Loucy (cell line): ENCODE data around the gene AGFG1.

Experiments used
- H2AFZ ChIP-seq: fragments of 200-600 bp; sonication (generic); 2 replicates; pipeline ENCODE4 v1.6.0; 2016; ENCODE audit warnings: antibody characterized with exemption, mild to moderate bottlenecking, low read length, moderate library complexity
- H3F3A ChIP-seq: fragments of 200-600 bp; 2 replicates; pipeline ENCODE4 v1.6.0; 2016; ENCODE audit warnings: antibody characterized with exemption, low read depth, mild to moderate bottlenecking
- H3K27me3 ChIP-seq: fragments of 200-600 bp; sonication (generic); 2 replicates; pipeline ENCODE4 v1.6.1; 2014; ENCODE audit warnings: low read length, mild to moderate bottlenecking; ENCODE audit not compliant: insufficient read depth, poor library complexity, severe bottlenecking
- H3K36me3 ChIP-seq: fragments of 200-600 bp; sonication (generic); 2 replicates; pipeline ENCODE4 v1.6.1; 2016; ENCODE audit warnings: low read length; ENCODE audit not compliant: insufficient read depth
- H3K4me1 ChIP-seq: fragments of 200-600 bp; sonication (generic); 2 replicates; pipeline ENCODE4 v1.5.1; 2014; ENCODE audit warnings: low read length, mild to moderate bottlenecking; ENCODE audit not compliant: insufficient read depth, poor library complexity, severe bottlenecking
- H3K4me2 ChIP-seq: fragments of 200-600 bp; sonication (generic); 2 replicates; pipeline ENCODE4 v1.6.0; 2014; ENCODE audit warnings: antibody characterized with exemption, low read length, low read depth, mild to moderate bottlenecking; ENCODE audit not compliant: poor library complexity, severe bottlenecking
- H3K4me3 ChIP-seq: fragments of 200-600 bp; sonication (generic); 2 replicates; pipeline ENCODE4 v1.5.1; 2014; ENCODE audit warnings: low read length, mild to moderate bottlenecking, mixed read lengths; ENCODE audit not compliant: poor library complexity, severe bottlenecking
- H3K79me2 ChIP-seq: fragments of 200-600 bp; sonication (generic); 2 replicates; pipeline ENCODE4 v1.6.1; 2014; ENCODE audit warnings: low read length; ENCODE audit not compliant: insufficient read depth
- H3K9ac ChIP-seq: fragments of 200-600 bp; sonication (generic); 2 replicates; pipeline ENCODE4 v1.6.0; 2014; ENCODE audit warnings: mild to moderate bottlenecking, low read depth, low read length, moderate library complexity; ENCODE audit not compliant: poor library complexity, severe bottlenecking
- H3K9me2 ChIP-seq: fragments of 200-600 bp; sonication (generic); replicated peaks from 2 replicates; pipeline ENCODE4 v1.6.1; 2016; ENCODE audit warnings: low read depth, low read length, mixed read lengths
- H3K9me3 ChIP-seq: fragments of 200-600 bp; sonication (generic); 2 replicates; pipeline ENCODE4 v1.6.1; 2014; ENCODE audit warnings: mild to moderate bottlenecking, antibody characterized with exemption, low read length, low read depth; ENCODE audit not compliant: insufficient read depth
- H4K20me1 ChIP-seq: fragments of 200-600 bp; sonication (generic); 2 replicates; pipeline ENCODE4 v1.6.0; 2014; ENCODE audit warnings: antibody characterized with exemption, low read length, mild to moderate bottlenecking; ENCODE audit not compliant: insufficient read depth, poor library complexity, severe bottlenecking
- EZH2phosphoT487 ChIP-seq: fragments of 200-600 bp; IDR thresholded peaks from 2 replicates; pipeline ENCODE4 v1.6.1; 2018; ENCODE audit warnings: antibody characterized with exemption, mild to moderate bottlenecking, moderate library complexity, borderline replicate concordance
- TF ChIP-seq, protein P1 (sequence below): fragments of 200-600 bp; sonication (generic); conservative IDR thresholded peaks from 2 replicates; pipeline ENCODE4 v1.5.1; 2014; ENCODE audit warnings: mild to moderate bottlenecking, antibody characterized with exemption, low read length

Gene AGFG1

GRCh38 chr2:227460070-227460485 is 11.9 kb upstream of the AGFG1 start:
- Histone ChIP-seq H3K36me3 (no peaks in the 10 kb centered on the region), H3K9ac (no peak overlapping the region), H3K79me2 (no peaks in the 10 kb centered on the region), H3K4me1 (peaks cover 21% of the 10 kb centered on the region), H3K9me2 (no peaks in the 10 kb centered on the region), H3K9me3 (no peaks in the 10 kb centered on the region), H4K20me1 (no peaks in the 10 kb centered on the region), H3K27me3 (peaks cover 30% of the 10 kb centered on the region), H3K4me3 (no peak overlapping the region), H2AFZ (no peak overlapping the region), H3F3A (no peaks in the 10 kb centered on the region), H3K4me2 (peak overlapping the region; percentile 34)
- TF ChIP-seq, protein P1, sequence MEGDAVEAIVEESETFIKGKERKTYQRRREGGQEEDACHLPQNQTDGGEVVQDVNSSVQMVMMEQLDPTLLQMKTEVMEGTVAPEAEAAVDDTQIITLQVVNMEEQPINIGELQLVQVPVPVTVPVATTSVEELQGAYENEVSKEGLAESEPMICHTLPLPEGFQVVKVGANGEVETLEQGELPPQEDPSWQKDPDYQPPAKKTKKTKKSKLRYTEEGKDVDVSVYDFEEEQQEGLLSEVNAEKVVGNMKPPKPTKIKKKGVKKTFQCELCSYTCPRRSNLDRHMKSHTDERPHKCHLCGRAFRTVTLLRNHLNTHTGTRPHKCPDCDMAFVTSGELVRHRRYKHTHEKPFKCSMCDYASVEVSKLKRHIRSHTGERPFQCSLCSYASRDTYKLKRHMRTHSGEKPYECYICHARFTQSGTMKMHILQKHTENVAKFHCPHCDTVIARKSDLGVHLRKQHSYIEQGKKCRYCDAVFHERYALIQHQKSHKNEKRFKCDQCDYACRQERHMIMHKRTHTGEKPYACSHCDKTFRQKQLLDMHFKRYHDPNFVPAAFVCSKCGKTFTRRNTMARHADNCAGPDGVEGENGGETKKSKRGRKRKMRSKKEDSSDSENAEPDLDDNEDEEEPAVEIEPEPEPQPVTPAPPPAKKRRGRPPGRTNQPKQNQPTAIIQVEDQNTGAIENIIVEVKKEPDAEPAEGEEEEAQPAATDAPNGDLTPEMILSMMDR, result no peak
- no peak for TF ChIP-seq EZH2phosphoT487

GRCh38 chr2:227460833-227461232 is 11.1 kb upstream of the AGFG1 start:
- no peaks in the 10 kb centered on the region for H3K79me2 ChIP-seq
- H3K36me3 ChIP-seq, result no peaks in the 10 kb centered on the region
- H3K27me3 ChIP-seq, result peaks cover 30% of the 10 kb centered on the region
- no peak overlapping the region for H3K4me3 ChIP-seq
- no peaks in the 10 kb centered on the region for H4K20me1 ChIP-seq
- H3K9me2 ChIP-seq, result no peaks in the 10 kb centered on the region
- H3K9ac ChIP-seq, result no peak overlapping the region
- peaks cover 21% of the 10 kb centered on the region for H3K4me1 ChIP-seq
- peak overlapping the region; percentile 34 for H3K4me2 ChIP-seq
- TF ChIP-seq, protein P1, result no peak
- TF ChIP-seq EZH2phosphoT487, result no peak
- H3K9me3 ChIP-seq, result no peaks in the 10 kb centered on the region
- no peaks in the 10 kb centered on the region for H3F3A ChIP-seq
- no peak overlapping the region for H2AFZ ChIP-seq

DNA sequence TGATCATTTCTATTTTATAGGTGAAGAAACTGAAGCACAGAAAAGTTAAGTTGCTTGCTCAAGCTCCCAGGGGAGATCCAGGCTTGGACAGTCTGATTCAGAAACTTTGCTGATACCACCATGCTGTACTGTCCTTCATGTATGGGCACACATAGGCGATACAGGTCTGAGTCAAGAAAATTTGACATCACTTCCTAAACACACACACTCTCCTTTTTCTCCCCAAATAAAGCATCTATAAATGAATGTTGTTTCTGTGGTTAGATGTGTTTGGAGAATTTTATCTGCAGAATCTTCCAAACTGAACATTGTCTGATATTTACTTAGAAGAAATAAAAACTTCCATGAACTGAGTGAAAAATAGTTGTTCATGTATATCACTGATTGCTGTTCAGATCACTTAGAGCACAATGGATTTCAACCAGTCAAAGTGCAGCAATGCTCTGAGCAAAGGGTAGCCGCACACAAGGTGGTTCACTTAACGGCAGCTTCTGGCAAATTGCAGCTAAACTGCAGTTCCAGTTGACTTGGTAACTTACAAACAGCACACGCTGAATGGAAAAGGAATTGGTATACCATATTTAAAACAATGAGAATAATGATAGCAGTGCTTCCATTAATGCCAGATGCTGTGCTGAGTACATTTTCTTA is 10.0 kb upstream of the AGFG1 start:
- no peak overlapping the region for H3K4me2 ChIP-seq
- H3K36me3 ChIP-seq, result no peaks in the 10 kb centered on the region
- no peaks in the 10 kb centered on the region for H3K9me3 ChIP-seq
- no peak overlapping the region for H3K4me3 ChIP-seq
- H3K9ac ChIP-seq, result no peak overlapping the region
- no peaks in the 10 kb centered on the region for H3K9me2 ChIP-seq
- H3F3A ChIP-seq, result no peaks in the 10 kb centered on the region
- no peaks in the 10 kb centered on the region for H4K20me1 ChIP-seq
- peaks cover 21% of the 10 kb centered on the region for H3K4me1 ChIP-seq
- peaks cover 30% of the 10 kb centered on the region for H3K27me3 ChIP-seq
- no peaks in the 10 kb centered on the region for H3K79me2 ChIP-seq
- no peak for TF ChIP-seq EZH2phosphoT487
- TF ChIP-seq, protein P1, result no peak
- H2AFZ ChIP-seq, result no peak overlapping the region
